ENCODE measurements around the gene ZNF827.

Gene ZNF827

GRCh38 chr4:145719752-145720624 lies 218.6 kb downstream of the ZNF827 start:
- no peak for TF ChIP-seq CTCF (IDR thresholded peaks at IDR 0.05)

- no peak for TF ChIP-seq CTCF (IDR thresholded peaks at IDR 0.05)
These were observed 221.9 kb downstream of the ZNF827 start for GRCh38 chr4:145716661-145717200.

- no peak for TF ChIP-seq CTCF (IDR thresholded peaks at IDR 0.05)
These were observed 222.4 kb downstream of the ZNF827 start for GRCh38 chr4:145716200-145716599.

- no peak for TF ChIP-seq CTCF (IDR thresholded peaks at IDR 0.05)
These were observed 228.8 kb downstream of the ZNF827 start for GRCh38 chr4:145709843-145710242.

GRCh38 chr4:145709336-145709735 lies 229.3 kb downstream of the ZNF827 start:
- no peak for TF ChIP-seq CTCF (IDR thresholded peaks at IDR 0.05)
